GM20000 (cell line): ENCODE data around the gene PIK3IP1.
"Not testable (repeated sequence)": the region's sequence is repeated elsewhere in the genome, so short reads cannot be mapped to it uniquely, and the experiment has no call there.

Experiments
- DNase-seq: peaks from one replicate; pipeline ENCODE4 v3.0.0; 2012; ENCODE audit warnings: low spot score
- TF ChIP-seq, protein P1 (sequence below): IDR thresholded peaks from 2 replicates; pipeline ENCODE4 v1.5.1; 2012; ENCODE audit warnings: mild to moderate bottlenecking, control low read depth; ENCODE audit errors: extremely low read depth, missing control alignments

Gene PIK3IP1

DNA sequence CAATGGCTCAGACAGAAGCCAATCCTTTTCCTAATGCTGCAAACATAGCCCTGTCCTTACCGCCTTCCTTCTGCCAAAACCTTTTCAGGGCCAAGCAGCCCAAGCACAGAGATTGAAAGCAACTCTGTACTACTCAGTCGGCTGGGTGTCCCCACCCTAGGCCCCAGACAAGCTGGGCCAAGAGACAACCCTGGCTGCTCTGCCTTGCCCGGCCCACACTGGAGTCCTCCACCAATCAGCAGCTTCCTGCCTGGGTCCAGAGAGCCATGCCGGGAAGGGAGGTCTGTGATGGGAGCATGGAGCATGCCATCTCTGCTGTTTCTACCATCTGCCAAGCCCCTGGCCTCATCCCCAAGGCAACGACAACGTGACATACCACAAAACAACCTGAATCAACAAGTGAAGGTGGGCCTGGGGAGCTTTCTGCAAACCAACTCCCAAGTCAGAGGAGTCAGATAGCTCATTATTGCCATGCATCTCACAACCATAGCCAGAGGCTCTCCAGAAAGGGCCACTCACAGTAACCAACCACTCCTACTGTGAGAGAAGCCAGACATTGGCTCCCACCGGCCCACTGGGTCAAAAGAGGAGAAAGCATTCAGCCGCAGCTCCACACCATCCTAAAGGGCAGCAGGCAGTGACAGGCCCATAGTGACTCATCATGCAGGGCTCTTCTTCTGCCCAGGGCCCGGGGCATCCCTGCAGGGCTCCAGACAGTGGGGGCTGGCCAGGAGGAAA is 35.7 kb upstream of the PIK3IP1 start:
- DNase-seq, result no peak
- TF ChIP-seq, protein P1, sequence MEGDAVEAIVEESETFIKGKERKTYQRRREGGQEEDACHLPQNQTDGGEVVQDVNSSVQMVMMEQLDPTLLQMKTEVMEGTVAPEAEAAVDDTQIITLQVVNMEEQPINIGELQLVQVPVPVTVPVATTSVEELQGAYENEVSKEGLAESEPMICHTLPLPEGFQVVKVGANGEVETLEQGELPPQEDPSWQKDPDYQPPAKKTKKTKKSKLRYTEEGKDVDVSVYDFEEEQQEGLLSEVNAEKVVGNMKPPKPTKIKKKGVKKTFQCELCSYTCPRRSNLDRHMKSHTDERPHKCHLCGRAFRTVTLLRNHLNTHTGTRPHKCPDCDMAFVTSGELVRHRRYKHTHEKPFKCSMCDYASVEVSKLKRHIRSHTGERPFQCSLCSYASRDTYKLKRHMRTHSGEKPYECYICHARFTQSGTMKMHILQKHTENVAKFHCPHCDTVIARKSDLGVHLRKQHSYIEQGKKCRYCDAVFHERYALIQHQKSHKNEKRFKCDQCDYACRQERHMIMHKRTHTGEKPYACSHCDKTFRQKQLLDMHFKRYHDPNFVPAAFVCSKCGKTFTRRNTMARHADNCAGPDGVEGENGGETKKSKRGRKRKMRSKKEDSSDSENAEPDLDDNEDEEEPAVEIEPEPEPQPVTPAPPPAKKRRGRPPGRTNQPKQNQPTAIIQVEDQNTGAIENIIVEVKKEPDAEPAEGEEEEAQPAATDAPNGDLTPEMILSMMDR, result no peak

DNA sequence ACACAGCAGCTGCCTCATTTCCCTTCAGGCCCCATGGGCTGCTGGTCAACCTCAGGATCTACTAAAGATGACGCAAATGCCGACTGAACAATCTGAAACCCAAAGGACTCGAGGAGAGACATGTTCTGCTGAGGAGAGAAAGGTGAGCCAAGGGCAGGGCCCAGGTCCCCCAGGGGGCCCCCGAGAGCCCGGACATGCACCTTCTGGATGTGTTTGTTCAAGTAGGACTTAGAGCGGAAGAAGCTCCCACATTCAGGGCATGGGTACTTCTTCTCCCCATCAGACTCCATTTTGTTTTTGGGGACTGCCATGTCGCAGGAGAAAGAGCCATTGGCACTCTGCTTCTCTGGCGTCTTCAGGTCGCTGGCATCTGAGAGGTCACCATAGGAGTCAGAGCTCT is 34.6 kb upstream of the PIK3IP1 start:
- no peak for DNase-seq
- TF ChIP-seq, protein P1, result no peak

DNA sequence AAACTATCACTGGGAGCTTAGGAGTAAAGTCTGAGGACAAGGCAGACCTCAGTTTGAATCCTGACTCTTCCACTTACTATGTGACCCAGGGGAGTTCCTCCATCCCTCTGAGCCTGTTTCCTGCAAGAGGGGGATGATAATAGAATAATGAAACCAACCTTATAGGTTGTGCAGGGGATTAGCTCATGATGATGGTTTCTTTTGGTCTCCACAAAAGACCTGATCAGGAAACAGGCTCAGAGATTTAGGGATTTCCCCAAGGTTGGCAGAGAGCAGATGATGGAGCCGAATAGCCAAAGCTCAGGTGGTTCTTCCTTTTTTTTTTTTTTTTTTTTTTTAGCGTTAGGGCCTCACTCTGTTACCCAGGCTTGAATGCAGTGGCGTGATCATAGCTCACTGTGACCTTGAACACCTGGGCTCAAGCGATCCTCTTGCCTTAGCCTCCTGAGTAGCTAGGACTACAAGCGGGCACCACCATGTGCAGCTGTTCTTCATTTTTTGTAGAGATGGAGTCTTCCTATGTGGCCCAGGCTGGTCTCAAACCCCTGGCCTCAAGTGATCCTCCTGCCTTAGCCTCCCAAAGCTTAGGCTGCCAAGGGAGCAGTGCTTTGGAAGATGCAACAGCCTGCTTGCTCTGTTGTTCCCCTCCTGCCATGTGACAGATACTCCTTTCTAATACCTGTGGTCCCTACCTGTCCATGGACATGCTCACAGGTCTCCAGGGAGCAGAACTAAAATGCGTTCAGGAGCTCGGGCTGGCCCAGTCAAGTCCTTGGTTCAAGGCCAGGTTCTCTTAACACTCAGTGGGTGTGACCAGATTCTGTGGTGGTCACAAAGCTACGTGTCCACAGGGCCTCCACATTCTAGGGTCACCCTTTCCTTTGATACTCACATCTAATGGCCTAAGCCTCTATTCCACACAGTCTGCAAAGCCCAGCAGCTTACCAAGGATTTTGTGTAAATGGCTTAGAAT is 31.6 kb upstream of the PIK3IP1 start:
- no peak for DNase-seq
- TF ChIP-seq, protein P1, result no peak

DNA sequence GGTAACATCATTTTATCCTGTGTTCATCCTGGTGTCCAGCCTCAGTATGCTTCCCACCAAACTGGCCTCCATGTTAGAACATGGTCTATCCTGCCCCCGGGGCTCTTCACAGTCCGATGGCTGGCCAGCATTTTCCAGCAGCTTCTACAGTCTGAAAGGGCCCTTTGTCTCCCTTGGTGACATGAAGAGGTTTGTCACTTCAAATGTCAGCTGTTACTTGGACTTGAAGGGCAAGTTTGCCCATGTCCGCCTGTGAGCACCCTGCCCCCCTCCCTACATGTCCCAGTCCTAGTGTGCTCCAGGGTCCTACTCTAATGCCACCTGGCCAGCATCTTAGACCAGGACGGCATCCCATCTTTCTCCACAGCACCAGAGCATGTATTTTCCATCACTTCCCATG is 29.1 kb upstream of the PIK3IP1 start:
- no peak for DNase-seq
- TF ChIP-seq, protein P1, result no peak

DNA sequence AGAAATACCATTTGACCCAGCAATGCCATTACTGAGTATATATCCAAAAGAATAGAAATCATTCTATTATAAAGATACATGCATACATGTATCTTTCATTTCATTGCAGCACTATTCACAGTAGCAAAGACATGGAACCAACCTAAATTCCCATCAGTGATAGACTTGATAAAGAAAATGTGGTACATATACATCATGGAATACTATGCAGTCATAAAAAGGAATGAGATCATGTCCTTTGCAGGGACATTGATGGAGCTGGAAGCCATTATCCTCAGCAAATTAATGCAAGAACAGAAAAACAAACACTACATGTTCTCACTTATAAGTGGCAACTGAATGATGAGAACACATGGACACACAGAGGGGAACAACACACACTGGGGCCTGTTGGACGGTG is 21.9 kb upstream of the PIK3IP1 start:
- not testable (repeated sequence) for DNase-seq

DNA sequence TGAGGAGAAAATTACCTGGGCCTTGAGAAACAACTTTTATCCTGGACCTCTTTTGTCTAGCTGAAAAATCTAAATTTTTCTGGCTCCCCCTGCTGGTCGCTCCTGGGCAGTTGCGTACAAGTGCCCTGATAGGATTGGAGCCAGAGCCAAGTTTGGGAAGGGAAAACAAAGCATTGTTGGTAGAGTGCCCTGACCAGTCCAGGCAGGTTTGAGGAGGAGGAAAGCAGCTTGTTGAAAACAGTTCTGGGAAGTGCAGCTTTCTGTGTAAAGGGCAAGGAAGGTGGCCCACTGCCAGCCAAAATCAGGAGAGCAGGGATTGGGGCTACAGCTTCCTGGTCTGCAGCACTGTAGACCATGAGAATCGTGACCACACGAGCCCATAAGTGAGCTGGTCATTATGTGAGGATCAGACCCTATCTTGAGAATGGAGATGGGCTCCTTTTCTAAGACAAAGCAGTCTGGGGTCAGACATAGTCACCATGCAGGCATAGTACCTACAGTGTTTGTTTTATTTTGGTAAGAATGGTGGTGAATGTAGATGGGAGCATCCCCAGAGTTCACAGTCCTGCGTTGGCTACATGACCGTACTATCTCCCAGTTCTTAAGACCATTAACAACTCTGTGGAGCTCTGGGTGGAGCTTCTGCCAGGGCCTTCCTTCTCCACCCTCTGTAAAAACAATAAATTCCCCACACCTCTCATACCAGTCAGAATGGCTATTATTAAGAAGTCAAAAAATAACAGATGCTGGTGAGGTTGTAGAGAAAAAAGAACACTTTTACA is 21.3 kb upstream of the PIK3IP1 start:
- DNase-seq, result peak; percentile 61
- TF ChIP-seq, protein P1, result peak; percentile 90

DNA sequence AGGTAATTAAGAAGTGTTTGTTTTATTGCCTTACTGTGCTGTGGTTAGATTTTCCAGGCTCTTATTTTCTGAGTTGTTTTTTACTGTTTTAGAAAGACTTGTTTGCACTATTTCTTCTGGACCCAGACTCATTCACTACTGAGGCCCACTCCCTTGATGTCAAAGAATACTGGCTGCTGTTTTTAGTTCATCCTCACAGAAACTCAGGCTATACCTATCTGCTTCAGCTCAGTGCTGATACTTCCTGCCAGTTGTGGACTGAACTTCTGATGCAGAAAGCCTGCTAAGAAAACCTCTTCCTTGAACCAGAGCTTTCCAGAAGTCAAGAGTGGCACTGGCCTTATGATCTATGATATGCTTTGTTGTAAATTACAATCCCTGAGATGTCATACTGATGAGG is 15.9 kb upstream of the PIK3IP1 start:
- no peak for DNase-seq
- TF ChIP-seq, protein P1, result no peak
